GM18867 (cell line): ENCODE measurements around the gene ARID1B.
A peak's percentile ranks its signal among the peaks of the same experiment; 100 is the strongest.

Experiments
- ATAC-seq: cut with Tn5 transposase; IDR thresholded peaks from one replicate; pipeline ENCODE4 v1.9.1; 2021; ENCODE audit warnings: mild to moderate bottlenecking, moderate library complexity; ENCODE audit not compliant: unreplicated experiment

Gene ARID1B

GRCh38 chr6:156954816-156955215 is 177.6 kb downstream of the ARID1B start:
- no peak for ATAC-seq

- ATAC-seq, result no peak
Measured at GRCh38 chr6:156955494-156956183, 178.5 kb downstream of the ARID1B start.

GRCh38 chr6:156956286-156956685 is 179.1 kb downstream of the ARID1B start:
- no peak for ATAC-seq

- ATAC-seq, result no peak
Measured at GRCh38 chr6:156957931-156958547, 180.9 kb downstream of the ARID1B start.

GRCh38 chr6:156960525-156960924 is 183.3 kb downstream of the ARID1B start:
- no peak for ATAC-seq

GRCh38 chr6:156961282-156961892 is 184.2 kb downstream of the ARID1B start:
- ATAC-seq, result no peak

GRCh38 chr6:156963712-156964700 is 186.8 kb downstream of the ARID1B start:
- ATAC-seq, result peak; percentile 41

- no peak for ATAC-seq
Measured at GRCh38 chr6:156967852-156968251, 190.7 kb downstream of the ARID1B start.

- no peak for ATAC-seq
Measured at GRCh38 chr6:156969233-156969632, 192.1 kb downstream of the ARID1B start.

- ATAC-seq, result no peak
Measured at GRCh38 chr6:156970595-156971112, 193.5 kb downstream of the ARID1B start.

GRCh38 chr6:156971153-156971885 is 194.1 kb downstream of the ARID1B start:
- no peak for ATAC-seq

- ATAC-seq, result no peak
Measured at GRCh38 chr6:156972145-156972544, 195.0 kb downstream of the ARID1B start.

- ATAC-seq, result no peak
Measured at GRCh38 chr6:156974830-156975261, 197.7 kb downstream of the ARID1B start.

GRCh38 chr6:156975414-156975813 is 198.2 kb downstream of the ARID1B start:
- no peak for ATAC-seq

- no peak for ATAC-seq
Measured at GRCh38 chr6:156976216-156977127, 199.3 kb downstream of the ARID1B start.

GRCh38 chr6:156977527-156978291 is 200.5 kb downstream of the ARID1B start:
- ATAC-seq, result no peak

- ATAC-seq, result peak; percentile 54
Measured at GRCh38 chr6:156978948-156979347, 201.8 kb downstream of the ARID1B start.

GRCh38 chr6:156980515-156980914 is 203.3 kb downstream of the ARID1B start:
- no peak for ATAC-seq
